WTC11 (cell line): ENCODE measurements around the gene TTC33. TPM values are rescaled to one million over a fixed set of nuclear protein-coding genes. Genes with fewer than 3 reads are reported as not detected.

Source experiments
- ATAC-seq: fragments of 200-7000 bp; cut with Tn5 transposase; 2 replicates; pipeline ENCODE4 v1.10.0; 2021; ENCODE audit warnings: mild to moderate bottlenecking, moderate library complexity
- CTCF ChIA-PET: fragments of 300-600 bp; sonication (Branson Sonifier 250); formaldehyde crosslinking; loops from one replicate; lab custom pipeline; 2021; ENCODE audit warnings: antibody characterized with exemption; lab: Charles Lee
- POLR2A ChIA-PET: fragments of 350-600 bp; sonication (Branson Sonifier 250); formaldehyde crosslinking; loops from one replicate; lab custom pipeline; 2021; ENCODE audit warnings: antibody characterized with exemption; lab: Charles Lee
- DNase-seq: peaks from one replicate; pipeline ENCODE4 v3.0.0; 2021; ENCODE audit warnings: low spot score
- H3K27ac Mint-ChIP-seq: 2 replicates; pipeline ENCODE4 v1.8.0; 2021; ENCODE audit warnings: mixed read lengths
- H3K27me3 Mint-ChIP-seq: 2 replicates; pipeline ENCODE4 v1.8.0; 2021; ENCODE audit warnings: low read depth, mild to moderate bottlenecking, moderate library complexity, mixed read lengths
- H3K36me3 Mint-ChIP-seq: 2 replicates; pipeline ENCODE4 v1.8.0; 2021; ENCODE audit warnings: mixed read lengths
- H3K4me1 Mint-ChIP-seq: 2 replicates; pipeline ENCODE4 v1.8.0; 2022; ENCODE audit warnings: mixed read lengths
- H3K4me3 Mint-ChIP-seq: 2 replicates; pipeline ENCODE4 v1.8.0; 2021; ENCODE audit warnings: mild to moderate bottlenecking, moderate library complexity, mixed read lengths
- H3K9me3 Mint-ChIP-seq: 2 replicates; pipeline ENCODE4 v1.8.0; 2021; ENCODE audit warnings: mixed read lengths
- AR ChIP-seq: fragments of 250-450 bp; sonication (Bioruptor Pico); IDR thresholded peaks from 2 replicates; pipeline ENCODE4 v1.9.0; 2021; ENCODE audit warnings: mild to moderate bottlenecking
- CBFB ChIP-seq: sonication (generic); formaldehyde crosslinking; IDR thresholded peaks from 2 replicates; pipeline ENCODE4 v1.8.1; 2022; ENCODE audit warnings: mild to moderate bottlenecking, low read depth, missing genetic modification reagents
- E2F1 ChIP-seq: sonication (generic); formaldehyde crosslinking; IDR thresholded peaks from 2 replicates; pipeline ENCODE4 v1.8.0; 2022; ENCODE audit warnings: mild to moderate bottlenecking, missing genetic modification reagents
- ELF4 ChIP-seq: sonication (generic); formaldehyde crosslinking; IDR thresholded peaks from 2 replicates; pipeline ENCODE4 v1.8.1; 2022; ENCODE audit warnings: low read depth, mild to moderate bottlenecking, moderate library complexity, missing genetic modification reagents
- FOXK1 ChIP-seq: sonication (generic); formaldehyde crosslinking; IDR thresholded peaks from 2 replicates; pipeline ENCODE4 v1.8.0; 2022; ENCODE audit warnings: mild to moderate bottlenecking, moderate library complexity, missing genetic modification reagents
- GABPB1 ChIP-seq: sonication (generic); formaldehyde crosslinking; IDR thresholded peaks from 2 replicates; pipeline ENCODE4 v1.8.1; 2023; ENCODE audit warnings: mild to moderate bottlenecking, missing genetic modification reagents
- NFYB ChIP-seq: sonication (generic); formaldehyde crosslinking; conservative IDR thresholded peaks from 2 replicates; pipeline ENCODE4 v1.8.0; 2022; ENCODE audit warnings: low read depth, missing genetic modification reagents
- OVOL2 ChIP-seq: fragments of 250-450 bp; sonication (Bioruptor Pico); IDR thresholded peaks from 2 replicates; pipeline ENCODE4 v1.9.0; 2021; ENCODE audit warnings: mild to moderate bottlenecking, borderline replicate concordance
- PREB ChIP-seq: sonication (generic); formaldehyde crosslinking; IDR thresholded peaks from 2 replicates; pipeline ENCODE4 v1.8.1; 2022; ENCODE audit warnings: mild to moderate bottlenecking, missing genetic modification reagents, moderate library complexity, borderline replicate concordance
- RORB ChIP-seq: fragments of 250-450 bp; sonication (Bioruptor Pico); IDR thresholded peaks from 2 replicates; pipeline ENCODE4 v1.9.0; 2021; ENCODE audit warnings: mild to moderate bottlenecking
- TP53 ChIP-seq: sonication (generic); formaldehyde crosslinking; IDR thresholded peaks from 2 replicates; pipeline ENCODE4 v1.8.1; 2023; ENCODE audit warnings: mild to moderate bottlenecking, missing genetic modification reagents
- ZNF423 ChIP-seq: fragments of 250-450 bp; sonication (Bioruptor Pico); IDR thresholded peaks from 2 replicates; pipeline ENCODE4 v2.1.2; 2022; ENCODE audit warnings: mild to moderate bottlenecking, moderate library complexity
- ZNF532 ChIP-seq: fragments of 250-450 bp; sonication (Bioruptor Pico); IDR thresholded peaks from 2 replicates; pipeline ENCODE4 v1.9.0; 2021; ENCODE audit warnings: mild to moderate bottlenecking, borderline replicate concordance
- total RNA-seq: library from RNA; stranded (reverse); gene quantifications from 3 replicates; pipeline ENCODE4 v1.2.3, GENCODE V29; 2021
- TF ChIP-seq, protein P1 (sequence below): sonication (generic); formaldehyde crosslinking; IDR thresholded peaks from 2 replicates; pipeline ENCODE4 v1.8.0; 2022; ENCODE audit warnings: mild to moderate bottlenecking, missing genetic modification reagents
- TF ChIP-seq, protein P2 (sequence below): sonication (generic); formaldehyde crosslinking; IDR thresholded peaks from 2 replicates; pipeline ENCODE4 v1.8.1; 2023; ENCODE audit warnings: mild to moderate bottlenecking, missing genetic modification reagents
- TF ChIP-seq, protein P3 (sequence below): sonication (generic); formaldehyde crosslinking; IDR thresholded peaks from 2 replicates; pipeline ENCODE4 v1.8.1; 2023; ENCODE audit warnings: mild to moderate bottlenecking, missing genetic modification reagents
- TF ChIP-seq, protein P4 (sequence below): fragments of 200-600 bp; IDR thresholded peaks from 2 replicates; pipeline ENCODE4 v1.8.0; 2022; ENCODE audit warnings: antibody characterized with exemption

The TTC33 gene
- total RNA-seq, 1 experiment from 2014 or later = 9.2 TPM

DNA sequence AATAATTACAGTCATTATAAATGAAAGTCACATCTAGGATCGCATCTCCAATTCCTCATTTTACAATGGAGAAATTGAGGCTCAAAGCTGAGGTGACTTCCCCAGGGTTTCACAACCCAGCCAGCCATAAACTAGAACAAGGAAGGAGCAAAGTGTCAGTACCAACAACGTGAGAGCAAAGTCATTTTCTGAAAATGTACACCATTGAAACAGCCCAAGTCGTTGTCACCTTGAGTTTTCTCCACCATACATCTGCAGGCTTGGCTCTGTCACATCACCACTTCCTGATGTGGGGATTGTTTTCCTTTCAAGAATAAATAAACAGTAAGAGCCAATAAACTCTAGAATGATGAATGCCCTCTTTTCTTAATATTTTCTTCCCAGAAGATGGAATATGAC lies 260.5 kb downstream of the TTC33 start (continued):
- TF ChIP-seq, protein P1, sequence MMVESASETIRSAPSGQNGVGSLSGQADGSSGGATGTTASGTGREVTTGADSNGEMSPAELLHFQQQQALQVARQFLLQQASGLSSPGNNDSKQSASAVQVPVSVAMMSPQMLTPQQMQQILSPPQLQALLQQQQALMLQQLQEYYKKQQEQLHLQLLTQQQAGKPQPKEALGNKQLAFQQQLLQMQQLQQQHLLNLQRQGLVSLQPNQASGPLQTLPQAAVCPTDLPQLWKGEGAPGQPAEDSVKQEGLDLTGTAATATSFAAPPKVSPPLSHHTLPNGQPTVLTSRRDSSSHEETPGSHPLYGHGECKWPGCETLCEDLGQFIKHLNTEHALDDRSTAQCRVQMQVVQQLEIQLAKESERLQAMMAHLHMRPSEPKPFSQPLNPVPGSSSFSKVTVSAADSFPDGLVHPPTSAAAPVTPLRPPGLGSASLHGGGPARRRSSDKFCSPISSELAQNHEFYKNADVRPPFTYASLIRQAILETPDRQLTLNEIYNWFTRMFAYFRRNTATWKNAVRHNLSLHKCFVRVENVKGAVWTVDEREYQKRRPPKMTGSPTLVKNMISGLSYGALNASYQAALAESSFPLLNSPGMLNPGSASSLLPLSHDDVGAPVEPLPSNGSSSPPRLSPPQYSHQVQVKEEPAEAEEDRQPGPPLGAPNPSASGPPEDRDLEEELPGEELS (CRISPR knock-in tag) = no peak
- TF ChIP-seq FOXK1 (CRISPR knock-in tag) (no peak), OVOL2 (CRISPR knock-in tag) (no peak), AR (CRISPR knock-in tag) (no peak), ZNF532 (CRISPR knock-in tag) (no peak), ELF4 (CRISPR knock-in tag) (no peak), PREB (CRISPR knock-in tag) (no peak), ZNF423 (CRISPR knock-in tag) (no peak)
- TF ChIP-seq, protein P2, sequence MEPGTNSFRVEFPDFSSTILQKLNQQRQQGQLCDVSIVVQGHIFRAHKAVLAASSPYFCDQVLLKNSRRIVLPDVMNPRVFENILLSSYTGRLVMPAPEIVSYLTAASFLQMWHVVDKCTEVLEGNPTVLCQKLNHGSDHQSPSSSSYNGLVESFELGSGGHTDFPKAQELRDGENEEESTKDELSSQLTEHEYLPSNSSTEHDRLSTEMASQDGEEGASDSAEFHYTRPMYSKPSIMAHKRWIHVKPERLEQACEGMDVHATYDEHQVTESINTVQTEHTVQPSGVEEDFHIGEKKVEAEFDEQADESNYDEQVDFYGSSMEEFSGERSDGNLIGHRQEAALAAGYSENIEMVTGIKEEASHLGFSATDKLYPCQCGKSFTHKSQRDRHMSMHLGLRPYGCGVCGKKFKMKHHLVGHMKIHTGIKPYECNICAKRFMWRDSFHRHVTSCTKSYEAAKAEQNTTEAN (CRISPR knock-in tag) = no peak
- TF ChIP-seq, protein P3, sequence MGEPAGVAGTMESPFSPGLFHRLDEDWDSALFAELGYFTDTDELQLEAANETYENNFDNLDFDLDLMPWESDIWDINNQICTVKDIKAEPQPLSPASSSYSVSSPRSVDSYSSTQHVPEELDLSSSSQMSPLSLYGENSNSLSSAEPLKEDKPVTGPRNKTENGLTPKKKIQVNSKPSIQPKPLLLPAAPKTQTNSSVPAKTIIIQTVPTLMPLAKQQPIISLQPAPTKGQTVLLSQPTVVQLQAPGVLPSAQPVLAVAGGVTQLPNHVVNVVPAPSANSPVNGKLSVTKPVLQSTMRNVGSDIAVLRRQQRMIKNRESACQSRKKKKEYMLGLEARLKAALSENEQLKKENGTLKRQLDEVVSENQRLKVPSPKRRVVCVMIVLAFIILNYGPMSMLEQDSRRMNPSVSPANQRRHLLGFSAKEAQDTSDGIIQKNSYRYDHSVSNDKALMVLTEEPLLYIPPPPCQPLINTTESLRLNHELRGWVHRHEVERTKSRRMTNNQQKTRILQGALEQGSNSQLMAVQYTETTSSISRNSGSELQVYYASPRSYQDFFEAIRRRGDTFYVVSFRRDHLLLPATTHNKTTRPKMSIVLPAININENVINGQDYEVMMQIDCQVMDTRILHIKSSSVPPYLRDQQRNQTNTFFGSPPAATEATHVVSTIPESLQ (CRISPR knock-in tag) = no peak

GRCh38 chr5:40494631-40495236 lies 261.0 kb downstream of the TTC33 start:
- ATAC-seq (no peak), DNase-seq (no peak)
- Mint-ChIP-seq H3K27me3 (no peaks in the 10 kb centered on the region), H3K4me1 (peaks cover 22% of the 10 kb centered on the region), H3K36me3 (no peaks in the 10 kb centered on the region), H3K4me3 (no peak overlapping the region), H3K27ac (no peak overlapping the region), H3K9me3 (peaks cover 4% of the 10 kb centered on the region; the same call in 1 of the 2 replicates)
- CTCF ChIA-PET = no interaction called here
- POLR2A ChIA-PET = no interaction called here
- TF ChIP-seq TP53 (CRISPR knock-in tag) (no peak), GABPB1 (CRISPR knock-in tag) (no peak), RORB (no peak), NFYB (no peak), E2F1 (CRISPR knock-in tag) (no peak), CBFB (CRISPR knock-in tag) (no peak)
- TF ChIP-seq, protein P4, sequence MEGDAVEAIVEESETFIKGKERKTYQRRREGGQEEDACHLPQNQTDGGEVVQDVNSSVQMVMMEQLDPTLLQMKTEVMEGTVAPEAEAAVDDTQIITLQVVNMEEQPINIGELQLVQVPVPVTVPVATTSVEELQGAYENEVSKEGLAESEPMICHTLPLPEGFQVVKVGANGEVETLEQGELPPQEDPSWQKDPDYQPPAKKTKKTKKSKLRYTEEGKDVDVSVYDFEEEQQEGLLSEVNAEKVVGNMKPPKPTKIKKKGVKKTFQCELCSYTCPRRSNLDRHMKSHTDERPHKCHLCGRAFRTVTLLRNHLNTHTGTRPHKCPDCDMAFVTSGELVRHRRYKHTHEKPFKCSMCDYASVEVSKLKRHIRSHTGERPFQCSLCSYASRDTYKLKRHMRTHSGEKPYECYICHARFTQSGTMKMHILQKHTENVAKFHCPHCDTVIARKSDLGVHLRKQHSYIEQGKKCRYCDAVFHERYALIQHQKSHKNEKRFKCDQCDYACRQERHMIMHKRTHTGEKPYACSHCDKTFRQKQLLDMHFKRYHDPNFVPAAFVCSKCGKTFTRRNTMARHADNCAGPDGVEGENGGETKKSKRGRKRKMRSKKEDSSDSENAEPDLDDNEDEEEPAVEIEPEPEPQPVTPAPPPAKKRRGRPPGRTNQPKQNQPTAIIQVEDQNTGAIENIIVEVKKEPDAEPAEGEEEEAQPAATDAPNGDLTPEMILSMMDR = no peak
